ENCODE measurements around the gene MEGF11.
"Not testable (repeated sequence)": the region's sequence is repeated elsewhere in the genome, so short reads cannot be mapped to it uniquely, and the experiment has no call there.

DNA sequence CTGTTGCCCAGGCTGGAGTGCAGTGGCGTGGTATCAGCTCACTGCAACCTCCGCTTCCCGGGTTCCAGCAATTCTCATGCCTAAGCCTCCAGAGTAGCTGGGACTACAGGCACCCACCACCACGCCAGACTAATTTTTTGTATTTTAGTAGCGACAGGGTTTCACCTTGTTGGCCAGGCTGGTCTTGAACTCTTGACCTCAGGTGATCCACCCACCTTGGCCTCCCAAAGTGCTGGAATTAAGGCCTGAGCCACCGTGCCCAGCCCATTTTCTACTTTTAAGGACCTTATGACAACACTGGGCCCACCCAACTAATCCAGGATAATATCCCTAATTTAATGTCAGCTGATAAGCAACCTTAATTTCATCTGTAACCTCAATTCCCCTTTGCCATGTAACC lies 385.6 kb downstream of the MEGF11 start:
- not testable (repeated sequence) for TF ChIP-seq CTCF (IDR thresholded peaks at IDR 0.05 in 2 of 3, conservative IDR thresholded peaks at IDR 0.05 in 1 of 3; ENCODE audit: borderline replicate concordance in 1 of 3, insufficient read depth in 1 of 3, low read depth in 2 of 3, low read length in 2 of 3); YY1 (IDR thresholded peaks at IDR 0.05; ENCODE audit: extremely low read depth, insufficient replicate concordance, low read depth, low read length)
